Measurements from ENCODE around the gene ABO. TPM values are rescaled to one million over a fixed set of nuclear protein-coding genes. Genes with fewer than 3 reads are reported as not detected.
"Not testable (repeated sequence)": the region's sequence is repeated elsewhere in the genome, so short reads cannot be mapped to it uniquely, and the experiment has no call there.

The ABO gene
- not detected for polyA plus RNA-seq (2013, experiment 1 of 2; ENCODE audit: insufficient read length)
- not detected for polyA plus RNA-seq (2013, experiment 2 of 2; ENCODE audit: insufficient read length)

GRCh38 chr9:133275105-133276000, at the start of gene ABO:
TSS of gene ABO (minus strand) at chr9:133275201.
- DNase-seq: no peak

- DNase-seq: no peak
Measured at GRCh38 chr9:133323991-133324703, 49.1 kb upstream of the ABO start.

GRCh38 chr9:133323211-133323610, 48.2 kb upstream of the ABO start:
- DNase-seq: no peak

GRCh38 chr9:133322701-133323100, 47.7 kb upstream of the ABO start:
- no peak for DNase-seq

- DNase-seq: no peak
Measured at GRCh38 chr9:133321411-133321935, 46.5 kb upstream of the ABO start.

GRCh38 chr9:133320421-133320881, 45.5 kb upstream of the ABO start:
- DNase-seq: no peak

- not testable (repeated sequence) for DNase-seq
Measured at GRCh38 chr9:133317551-133317950, 42.5 kb upstream of the ABO start.

- DNase-seq: no peak
Measured at GRCh38 chr9:133315997-133316396, 41.0 kb upstream of the ABO start.

GRCh38 chr9:133309608-133310007, 34.6 kb upstream of the ABO start:
- no peak for DNase-seq

GRCh38 chr9:133307301-133307700, 32.3 kb upstream of the ABO start:
- DNase-seq: no peak

GRCh38 chr9:133306242-133307204, 31.5 kb upstream of the ABO start:
- no peak for DNase-seq

GRCh38 chr9:133305731-133306130, 30.7 kb upstream of the ABO start:
- no peak for DNase-seq

- no peak for DNase-seq
Measured at GRCh38 chr9:133304477-133305377, 29.7 kb upstream of the ABO start.

- DNase-seq: no peak
Measured at GRCh38 chr9:133304158-133304470, 29.1 kb upstream of the ABO start.

GRCh38 chr9:133303266-133304157, 28.5 kb upstream of the ABO start:
- DNase-seq: no peak

- DNase-seq: no peak
Measured at GRCh38 chr9:133301253-133302230, 26.5 kb upstream of the ABO start.

- not testable (repeated sequence) for DNase-seq
Measured at GRCh38 chr9:133299996-133300395, 25.0 kb upstream of the ABO start.

GRCh38 chr9:133294257-133294656, 19.3 kb upstream of the ABO start:
- no peak for DNase-seq
